Middle frontal gyrus (tissue), 1 donor: ENCODE measurements around the gene CIT.

Experiments
- DNase-seq: peaks from one replicate; pipeline ENCODE4 v3.0.0-alpha.2; 2015; ENCODE audit warnings: low spot score; ENCODE audit errors: extremely low spot score

CIT gene

DNA sequence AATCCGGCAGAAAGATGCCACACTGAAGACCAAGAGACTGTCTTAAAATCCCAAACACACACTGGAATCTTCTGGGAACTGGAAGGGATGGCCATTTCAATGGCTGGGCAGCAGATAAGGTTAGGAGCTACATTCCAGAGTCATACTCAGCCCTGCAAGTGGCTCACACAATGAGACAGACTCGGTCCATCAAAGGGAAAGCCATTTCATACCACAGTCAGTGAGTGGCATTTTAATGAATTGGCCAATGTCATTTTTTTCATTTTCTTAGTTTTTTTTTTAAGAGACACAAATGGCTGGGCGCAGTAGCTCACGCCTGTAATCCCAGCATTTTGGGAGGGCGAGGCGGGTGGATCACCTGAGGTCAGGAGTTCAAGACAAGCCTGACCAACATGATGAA, 17.9 kb downstream of the CIT start:
- DNase-seq: no peak

DNA sequence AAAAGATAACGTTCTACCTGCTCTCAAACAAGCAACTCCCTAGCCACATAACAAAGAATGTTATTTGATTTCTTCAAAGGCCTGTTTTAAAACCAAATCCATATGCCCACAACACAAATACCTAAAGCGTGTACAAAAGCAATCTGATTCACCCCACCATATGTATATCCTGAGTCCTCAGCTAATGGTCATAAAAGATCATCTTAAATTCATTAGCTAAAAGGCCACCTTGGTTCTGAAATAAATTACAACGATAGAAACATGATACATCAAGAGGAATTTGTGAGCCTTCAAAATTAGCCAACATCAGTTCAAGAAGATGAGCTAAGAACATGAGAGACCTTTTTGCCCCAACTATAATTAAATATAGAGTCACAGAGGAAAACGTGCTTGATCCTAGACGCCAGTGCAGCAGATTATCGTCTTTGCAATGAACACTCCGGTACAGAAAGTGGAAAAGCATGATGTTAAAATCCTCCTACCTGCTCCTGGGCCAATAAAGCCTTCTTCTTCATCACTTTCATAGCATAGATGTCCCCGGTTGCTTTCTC, 20.0 kb downstream of the CIT start:
- no peak for DNase-seq

DNA sequence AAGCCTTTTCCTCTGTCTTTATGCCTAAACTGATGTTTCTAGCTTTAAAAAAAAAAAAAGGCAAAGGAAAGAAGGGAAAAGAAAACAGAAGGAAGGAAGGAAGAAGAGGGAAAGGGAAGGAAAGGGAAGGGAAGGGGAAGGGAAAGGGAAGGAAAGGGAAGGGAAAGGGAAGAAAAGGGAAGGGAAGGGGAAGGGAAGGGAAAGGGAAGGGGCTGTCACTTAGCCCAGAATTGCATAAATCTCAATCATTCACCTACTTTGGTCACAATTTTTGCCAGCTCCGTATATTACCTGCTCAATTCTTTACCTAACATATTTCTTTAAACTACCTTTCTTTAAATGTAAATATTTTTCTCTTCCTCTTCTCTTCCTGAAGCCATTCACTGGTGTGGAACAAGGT, 26.8 kb downstream of the CIT start:
- DNase-seq: no peak

GRCh38 chr12:119843100-119843499, 34.0 kb downstream of the CIT start:
- no peak for DNase-seq

DNA sequence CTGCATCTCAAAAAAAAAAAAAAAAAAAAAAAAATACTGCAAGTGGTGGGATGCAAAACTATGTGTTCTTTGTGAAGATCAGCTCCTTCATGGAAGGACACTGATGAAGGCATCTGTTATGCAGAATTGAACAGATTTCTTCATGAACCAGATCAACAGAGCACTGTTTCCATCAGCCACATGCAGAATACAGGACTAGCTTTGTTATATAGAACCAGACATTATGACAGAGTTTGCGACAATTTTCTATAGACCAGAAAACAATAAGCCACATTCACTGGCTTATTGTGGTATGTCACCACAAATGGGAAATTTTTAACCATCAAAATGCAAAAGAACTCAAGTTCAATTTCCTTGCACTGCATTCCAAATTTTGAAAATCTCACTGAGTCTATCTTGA, 34.7 kb downstream of the CIT start:
- DNase-seq: no peak

GRCh38 chr12:119841433-119842210, 35.5 kb downstream of the CIT start:
- no peak for DNase-seq

- DNase-seq: no peak
These were observed 36.5 kb downstream of the CIT start for GRCh38 chr12:119840582-119840981.

DNA sequence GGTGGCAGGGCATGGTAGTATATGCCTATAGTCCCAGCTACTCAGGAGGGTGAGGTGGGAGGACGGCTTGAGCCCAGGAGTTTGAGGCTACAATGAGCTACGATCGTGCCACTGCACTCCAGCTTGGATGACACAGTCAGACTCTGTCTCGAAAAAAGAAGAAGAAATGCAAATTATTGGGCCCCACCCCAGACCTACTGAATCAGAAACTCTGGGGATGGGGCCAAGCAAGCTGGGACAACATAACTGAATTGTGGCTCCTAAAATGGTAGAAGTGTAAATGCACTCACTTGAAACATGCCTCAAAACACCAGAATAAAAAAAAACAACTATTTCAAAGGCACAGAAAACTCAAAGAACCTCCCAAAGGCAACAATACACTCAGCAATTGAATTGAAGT, 37.0 kb downstream of the CIT start:
- no peak for DNase-seq

- no peak for DNase-seq
These were observed 38.1 kb downstream of the CIT start for GRCh38 chr12:119838826-119839600.

DNA sequence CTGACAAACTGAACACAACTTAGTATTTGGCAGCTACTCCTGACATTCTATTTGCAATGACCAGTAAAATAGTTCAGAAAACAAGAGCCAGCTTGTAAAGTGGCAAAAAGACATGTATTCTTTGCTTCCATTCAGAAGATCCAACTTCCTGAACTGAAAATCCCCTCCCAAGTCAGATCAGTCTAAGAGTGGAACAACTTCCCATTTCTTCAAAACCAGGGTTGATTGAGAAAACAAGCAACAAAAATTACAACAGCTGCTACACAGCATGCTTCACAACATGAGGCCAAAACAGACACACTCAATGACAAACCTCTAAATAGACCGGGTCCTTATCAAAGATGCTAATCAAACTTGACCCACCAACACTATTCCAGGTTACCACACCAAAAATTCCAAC, 40.3 kb downstream of the CIT start:
- DNase-seq: no peak

- DNase-seq: no peak
These were observed 42.1 kb downstream of the CIT start for GRCh38 chr12:119835068-119835467.

DNA sequence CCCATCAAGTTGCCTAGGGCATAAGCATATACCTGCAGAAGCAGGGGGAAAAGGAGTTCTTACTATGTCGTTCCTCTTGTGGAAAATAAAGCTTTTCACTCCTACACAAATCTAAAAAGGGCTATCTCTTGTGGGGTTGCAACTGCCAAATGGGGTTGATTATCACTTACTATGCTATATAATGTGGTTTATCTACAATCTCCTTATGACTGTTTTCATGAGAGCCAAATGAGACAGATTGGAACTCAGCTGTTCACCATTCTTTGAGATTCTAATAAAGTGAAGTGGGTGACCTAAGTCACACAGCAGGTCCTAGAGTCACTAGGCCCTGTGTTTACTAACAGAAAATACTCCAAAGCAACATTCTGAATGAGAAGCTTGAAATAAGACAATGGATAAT, 47.7 kb downstream of the CIT start:
- no peak for DNase-seq

DNA sequence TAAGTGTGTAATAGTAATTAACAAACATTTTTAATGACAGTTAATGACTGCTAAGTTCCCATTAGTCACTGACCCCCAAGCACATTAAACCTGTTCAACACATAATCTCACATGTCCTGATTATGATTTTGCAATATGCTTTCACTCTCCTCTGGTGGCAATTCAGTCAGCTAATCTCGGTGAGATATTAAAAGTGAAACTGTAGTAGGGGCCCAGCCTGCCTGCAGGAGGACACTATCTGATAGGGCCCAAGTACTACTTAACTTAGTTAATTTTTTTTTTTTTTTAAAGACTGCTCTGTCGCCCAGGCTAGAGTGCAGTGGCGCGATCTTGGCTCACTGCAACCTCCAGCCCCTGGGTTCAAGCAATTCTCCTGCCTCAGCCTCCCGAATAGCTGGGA, 48.8 kb downstream of the CIT start:
- DNase-seq: no peak

DNA sequence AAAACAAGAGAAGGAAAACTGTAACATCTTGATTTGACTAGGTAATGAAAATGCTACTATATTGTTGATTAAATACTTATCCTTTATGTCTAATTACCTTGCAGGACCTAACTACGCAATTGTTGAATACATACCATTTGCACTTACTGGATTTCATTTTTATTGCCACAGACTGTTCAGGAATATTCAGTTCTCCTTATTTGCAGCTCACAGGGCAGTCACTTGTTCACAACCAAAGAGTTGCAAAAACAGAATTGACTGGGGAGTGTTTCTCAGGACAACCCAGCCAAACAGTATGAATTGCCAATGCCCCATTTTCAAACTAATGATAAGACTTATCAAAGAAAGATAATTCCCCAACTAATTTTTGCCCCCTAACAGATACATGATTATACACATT, 49.4 kb downstream of the CIT start:
- DNase-seq: no peak

DNA sequence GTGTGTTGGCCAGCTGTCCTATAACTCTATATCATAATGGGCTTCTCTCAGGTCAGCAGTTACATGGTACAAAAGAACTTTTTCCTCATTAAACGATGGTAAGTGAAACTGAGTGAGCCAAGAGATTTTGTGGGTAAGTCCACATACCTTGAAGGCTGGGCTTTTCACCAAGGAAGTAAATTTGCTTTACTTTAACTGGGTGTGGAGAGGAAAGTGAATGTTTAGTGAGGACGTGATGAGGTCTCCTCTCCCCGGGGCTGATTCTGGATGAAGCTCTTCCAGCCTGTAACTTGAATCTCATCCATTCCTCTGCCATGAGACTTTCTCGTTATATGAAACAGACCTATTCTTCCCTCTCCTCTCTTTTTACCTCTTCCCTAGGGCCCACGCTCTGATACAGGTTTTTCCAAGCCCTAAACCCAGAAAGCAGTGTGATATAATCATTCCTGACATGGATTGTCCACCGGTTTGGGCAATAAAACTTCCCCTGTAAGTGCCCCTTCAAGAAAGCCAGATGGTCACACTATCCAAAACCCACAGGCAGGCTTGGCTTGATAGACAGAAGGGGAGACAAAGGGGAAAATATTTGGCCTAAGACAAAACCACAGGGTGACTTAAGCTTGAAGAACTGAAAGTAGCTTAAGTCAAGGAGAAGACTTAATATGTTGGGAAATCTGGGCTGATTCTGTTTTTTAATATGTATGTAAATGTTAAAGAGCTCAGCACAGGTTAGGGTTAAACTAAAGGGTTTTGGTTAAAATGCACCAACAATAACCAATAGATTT, 50.3 kb downstream of the CIT start:
- DNase-seq: no peak

DNA sequence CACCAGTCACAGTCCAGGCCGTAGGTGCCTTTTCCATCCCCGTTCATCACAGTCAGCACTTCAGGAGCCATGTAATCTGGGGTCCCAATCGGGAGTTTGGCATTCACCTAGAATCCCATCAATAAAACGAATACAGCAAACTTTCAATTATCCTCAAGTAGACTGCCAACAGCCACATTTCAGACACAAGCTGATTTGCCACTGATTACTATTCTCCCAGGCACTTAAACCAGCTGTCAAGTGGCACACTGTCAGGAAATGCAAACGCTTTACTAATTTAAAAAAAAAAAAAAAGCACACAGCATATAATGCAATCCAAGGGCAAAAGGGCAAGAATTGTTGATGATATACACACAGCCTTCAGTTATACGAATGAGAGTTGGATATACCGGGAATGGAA, 51.9 kb downstream of the CIT start:
- DNase-seq: no peak

GRCh38 chr12:119822046-119822445, 55.1 kb downstream of the CIT start:
- DNase-seq: no peak

- no peak for DNase-seq
These were observed 57.8 kb downstream of the CIT start for GRCh38 chr12:119819322-119819721.

GRCh38 chr12:119817546-119818343, 59.4 kb downstream of the CIT start:
- DNase-seq: no peak

DNA sequence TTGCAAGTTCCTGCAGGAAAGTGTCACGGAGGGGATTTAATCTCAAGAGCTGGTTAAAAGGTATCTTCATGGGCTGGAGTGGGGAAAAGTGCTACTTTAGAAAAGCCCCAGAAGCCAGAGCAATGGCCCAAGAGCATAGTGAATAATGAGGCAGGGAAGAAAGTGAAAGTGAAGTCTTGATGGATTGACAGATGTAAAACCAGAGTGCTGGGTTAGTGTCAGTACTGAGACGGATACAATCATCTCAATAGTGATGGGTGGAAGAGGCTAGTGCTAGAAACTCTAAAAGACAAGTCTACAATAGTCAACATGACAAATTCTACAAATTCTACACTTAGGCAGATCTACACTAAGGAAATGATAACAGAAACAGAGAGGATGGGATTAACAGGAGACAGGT, 68.1 kb downstream of the CIT start:
- DNase-seq: no peak

- no peak for DNase-seq
These were observed 68.7 kb downstream of the CIT start for GRCh38 chr12:119808441-119808840.
